K562 (cell line): Measurements from ENCODE around the gene JUNB. TPM values are rescaled to one million over a fixed set of nuclear protein-coding genes. Genes with fewer than 3 reads are reported as not detected.

Source experiments
- ARID2 ChIP-seq: fragments of 450-650 bp; IDR thresholded peaks from 2 replicates; pipeline ENCODE4 v1.6.1; 2017; ENCODE audit warnings: antibody characterized with exemption, mild to moderate bottlenecking
- CBFB ChIP-seq: sonication (generic); formaldehyde crosslinking; IDR thresholded peaks from 2 replicates; pipeline ENCODE4 v1.4.0; 2020; ENCODE audit warnings: mild to moderate bottlenecking, missing genetic modification reagents
- CC2D1A ChIP-seq: fragments of 450-650 bp; IDR thresholded peaks from 2 replicates; pipeline ENCODE4 v1.6.1; 2017; ENCODE audit warnings: mild to moderate bottlenecking
- CREBBP ChIP-seq: IDR thresholded peaks from one replicate; pipeline ENCODE4 v1.6.1; 2012; ENCODE audit warnings: low read depth, mild to moderate bottlenecking, control low read depth, inconsistent platforms, low read length
- MCM2 ChIP-seq: fragments of 450-650 bp; IDR thresholded peaks from 2 replicates; pipeline ENCODE4 v1.6.1; 2017; ENCODE audit warnings: low read depth, mild to moderate bottlenecking
- NCOA4 ChIP-seq: fragments of 450-650 bp; IDR thresholded peaks from 2 replicates; pipeline ENCODE4 v1.6.1; 2018; ENCODE audit warnings: mild to moderate bottlenecking; ENCODE audit not compliant: partially characterized antibody
- PHF8 ChIP-seq: fragments of 200-600 bp; sonication (generic); IDR thresholded peaks from 2 replicates; pipeline ENCODE4 v1.6.1; 2012; ENCODE audit warnings: mixed run types, mild to moderate bottlenecking, inconsistent platforms, low read length, moderate library complexity, borderline replicate concordance
- POLR2A ChIP-seq: fragments of 450-650 bp; conservative IDR thresholded peaks from 2 replicates; pipeline ENCODE4 v1.6.1; 2016
- POLR3G ChIP-seq: IDR thresholded peaks from 2 replicates; pipeline ENCODE4 v1.6.1; 2011; ENCODE audit not compliant: insufficient read length, insufficient replicate concordance; ENCODE audit errors: extremely low read depth
- PURB ChIP-seq: sonication (generic); formaldehyde crosslinking; IDR thresholded peaks from 2 replicates; pipeline ENCODE4 v1.9.0; 2021; ENCODE audit warnings: low read depth, mild to moderate bottlenecking, missing genetic modification reagents
- RBFOX2 ChIP-seq: fragments of 200-400 bp; formaldehyde crosslinking; IDR thresholded peaks from 2 replicates; pipeline ENCODE4 v1.6.1; 2017; ENCODE audit warnings: low read depth, mild to moderate bottlenecking, low read length, moderate library complexity
- RCOR1 ChIP-seq, 2 experiments: IDR thresholded peaks; 2 replicates each; pipeline ENCODE4 v1.6.1; 2012; ENCODE audit warnings: low read depth in 2 of 2, low read length in 2 of 2, borderline replicate concordance in 1 of 2, improper control_type of control experiment in 1 of 2
- SRSF1 ChIP-seq: fragments of 200-400 bp; formaldehyde crosslinking; IDR thresholded peaks from 2 replicates; pipeline ENCODE4 v1.6.1; 2017; ENCODE audit warnings: mild to moderate bottlenecking, low read depth, low read length, moderate library complexity
- SUPT5H ChIP-seq: fragments of 450-650 bp; IDR thresholded peaks from 2 replicates; pipeline ENCODE4 v1.6.1; 2016
- ZC3H4 ChIP-seq: sonication (generic); formaldehyde crosslinking; IDR thresholded peaks from 2 replicates; pipeline ENCODE4 v1.9.0; 2021; ENCODE audit warnings: missing genetic modification reagents, borderline replicate concordance
- ZEB2 ChIP-seq: fragments of 450-650 bp; IDR thresholded peaks from 2 replicates; pipeline ENCODE4 v1.6.1; 2016
- ZNF124 ChIP-seq: sonication (generic); formaldehyde crosslinking; IDR thresholded peaks from 2 replicates; pipeline ENCODE4 v1.8.1; 2022; ENCODE audit warnings: missing genetic modification reagents
- ZNF175 ChIP-seq: fragments of 200-800 bp; sonication (Bioruptor generic); IDR thresholded peaks from 2 replicates; pipeline ENCODE4 v1.6.1; 2016; ENCODE audit warnings: low read depth, mild to moderate bottlenecking, missing genetic modification characterization, missing compliant biosample characterization
- ZNF561 ChIP-seq: fragments of 450-650 bp; formaldehyde crosslinking; conservative IDR thresholded peaks from 2 replicates; pipeline ENCODE4 v1.4.0; 2020; ENCODE audit warnings: mild to moderate bottlenecking, moderate library complexity
- ZNF589 ChIP-seq: fragments of 200-800 bp; sonication (Bioruptor generic); IDR thresholded peaks from 2 replicates; pipeline ENCODE4 v1.6.1; 2016; ENCODE audit warnings: low read depth, missing genetic modification characterization, missing compliant biosample characterization
- polyA plus RNA-seq, 8 experiments: library from polyadenylated mRNA; depleted of rRNA in 4 of 8; stranded (reverse) in 5 of 8; unstranded in 3 of 8; fragments of >200 nt; fragmentation: Nextera tagmentation in 2 of 8; fragmentation: Illumina TruSeq in 1 of 8; extraction: Ambion mirVana in 2 of 8; extraction: Trizol in 1 of 8; gene quantifications; 2 replicates each; pipeline versions ENCODE4 v1.2.1 to v1.2.3, GENCODE V29; 2011 to 2014; ENCODE audit warnings: inconsistent platforms in 1 of 8, missing spikeins in 1 of 8
- total RNA-seq, 7 experiments: library from RNA; depleted of rRNA in 6 of 7; stranded (reverse); fragments of >200 nt in 6 of 7; fragmentation: Illumina TruSeq in 2 of 7; extraction: Trizol in 2 of 7; gene quantifications; 2 replicates each; pipeline versions ENCODE4 v1.2.1 to v1.2.3, GENCODE V29; 2011 to 2021; ENCODE audit warnings: low replicate concordance in 1 of 7
- TF ChIP-seq, protein P1 (sequence below): fragments of 250-450 bp; sonication (Bioruptor Pico); IDR thresholded peaks from 2 replicates; pipeline ENCODE4 v1.4.0; 2020; ENCODE audit warnings: mild to moderate bottlenecking, moderate library complexity
- TF ChIP-seq, protein P2 (sequence below): fragments of 250-450 bp; sonication (Bioruptor Pico); IDR thresholded peaks from 2 replicates; pipeline ENCODE4 v1.8.0; 2022; ENCODE audit warnings: moderate library complexity, mild to moderate bottlenecking, inconsistent platforms
- TF ChIP-seq, protein P3 (sequence below): sonication (generic); formaldehyde crosslinking; IDR thresholded peaks from 2 replicates; pipeline ENCODE4 v1.8.0; 2022; ENCODE audit warnings: mild to moderate bottlenecking, missing genetic modification reagents
- TF ChIP-seq, protein P4 (sequence below), 2 experiments: fragments of 450-650 bp in 1 of 2; sonication (generic) in 1 of 2; formaldehyde crosslinking; conservative IDR thresholded peaks; 2 replicates each; pipeline versions ENCODE4 v1.4.0 to v1.8.1; 2020 to 2022; ENCODE audit warnings: mild to moderate bottlenecking in 1 of 2, missing genetic modification reagents in 1 of 2

Gene JUNB
- total and polyA plus RNA-seq, 9 of the 15 experiments (the other 6 are each of a cell fraction or from before 2014, with no cell fraction given): 0.23 to 88.1 (median 13.1) TPM

DNA sequence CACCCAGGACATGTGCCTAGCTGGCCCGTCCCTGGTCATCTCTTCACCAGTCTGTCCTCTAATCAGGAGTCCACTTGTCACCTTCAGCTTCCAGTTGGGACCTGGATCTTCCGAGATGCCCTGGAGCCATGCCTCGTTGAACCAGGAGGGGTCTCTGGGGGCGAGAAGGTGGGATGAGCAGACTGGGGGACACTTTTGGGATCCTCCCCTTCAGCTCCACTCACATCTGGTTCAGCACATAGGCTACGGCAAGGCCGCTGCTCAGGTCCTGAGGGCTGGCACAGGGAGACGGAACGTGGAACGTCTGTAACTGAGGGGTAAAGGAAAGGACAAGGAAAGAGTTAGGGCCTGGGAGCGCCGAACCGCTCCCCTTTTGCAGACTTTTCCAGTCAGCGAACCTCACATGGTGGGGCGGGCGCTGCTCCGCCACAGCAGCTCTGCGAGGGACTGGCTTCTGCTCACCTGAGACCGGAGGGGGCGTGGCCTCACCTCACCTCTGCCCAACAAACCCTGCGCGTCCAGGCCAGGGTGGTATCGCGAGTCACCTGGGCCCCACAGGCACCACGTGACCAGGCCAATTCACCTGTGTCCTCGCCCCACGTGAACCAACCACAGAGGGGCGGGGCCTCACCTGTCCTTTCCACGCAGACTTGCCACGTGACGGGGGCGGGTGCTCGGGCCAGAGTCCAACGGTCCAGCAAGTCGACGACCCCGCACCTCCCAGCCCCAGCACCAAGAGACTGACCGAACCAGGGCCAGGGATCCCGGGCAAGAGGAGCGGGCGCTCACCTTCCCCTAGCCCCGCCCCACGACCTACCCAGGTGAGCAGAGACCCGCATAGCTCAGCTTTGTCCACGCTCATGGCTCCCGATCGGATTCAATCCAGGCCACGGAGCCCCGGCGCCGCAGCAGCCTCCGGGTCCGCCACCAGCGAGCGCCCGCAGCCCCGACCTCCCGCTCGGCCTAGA lies 16.4 kb upstream of the JUNB start, which contains the start of gene HOOK2 (continued):
- TF ChIP-seq, protein P1, sequence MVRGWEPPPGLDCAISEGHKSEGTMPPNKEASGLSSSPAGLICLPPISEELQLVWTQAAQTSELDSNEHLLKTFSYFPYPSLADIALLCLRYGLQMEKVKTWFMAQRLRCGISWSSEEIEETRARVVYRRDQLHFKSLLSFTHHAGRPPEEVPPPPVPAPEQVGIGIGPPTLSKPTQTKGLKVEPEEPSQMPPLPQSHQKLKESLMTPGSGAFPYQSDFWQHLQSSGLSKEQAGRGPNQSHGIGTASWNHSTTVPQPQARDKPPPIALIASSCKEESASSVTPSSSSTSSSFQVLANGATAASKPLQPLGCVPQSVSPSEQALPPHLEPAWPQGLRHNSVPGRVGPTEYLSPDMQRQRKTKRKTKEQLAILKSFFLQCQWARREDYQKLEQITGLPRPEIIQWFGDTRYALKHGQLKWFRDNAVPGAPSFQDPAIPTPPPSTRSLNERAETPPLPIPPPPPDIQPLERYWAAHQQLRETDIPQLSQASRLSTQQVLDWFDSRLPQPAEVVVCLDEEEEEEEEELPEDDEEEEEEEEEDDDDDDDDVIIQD (CRISPR knock-in tag): peak; percentile 30; the same call in 1 of the 2 replicates
- TF ChIP-seq PURB (CRISPR knock-in tag) (no peak), ZNF589 (CRISPR knock-in tag) (no peak), POLR2A (peak; percentile 62; the same call in 1 of the 2 replicates), CREBBP (no peak), ZC3H4 (CRISPR knock-in tag) (no peak), RBFOX2 (peak; percentile 65), ZEB2 (peak; percentile 83), SUPT5H (no peak), RCOR1 (IDR thresholded peaks at IDR 0.05; ENCODE audit: borderline replicate concordance in 1 of 2, low read depth in 2 of 2, low read length in 2 of 2) (no peak), MCM2 (no peak), ZNF124 (CRISPR knock-in tag) (0 out of 2 replicates have a peak, but pooled peaks have one; percentile 20), POLR3G (no peak), ARID2 (no peak), ZNF561 (CRISPR knock-in tag) (no peak), PHF8 (peak; percentile 81; the same call in 1 of the 2 replicates), NCOA4 (no peak), CBFB (CRISPR knock-in tag) (0 out of 2 replicates have a peak, but pooled peaks have one; percentile 30), SRSF1 (no peak), ZNF175 (CRISPR knock-in tag) (no peak), CC2D1A (no peak)
- TF ChIP-seq, protein P2, sequence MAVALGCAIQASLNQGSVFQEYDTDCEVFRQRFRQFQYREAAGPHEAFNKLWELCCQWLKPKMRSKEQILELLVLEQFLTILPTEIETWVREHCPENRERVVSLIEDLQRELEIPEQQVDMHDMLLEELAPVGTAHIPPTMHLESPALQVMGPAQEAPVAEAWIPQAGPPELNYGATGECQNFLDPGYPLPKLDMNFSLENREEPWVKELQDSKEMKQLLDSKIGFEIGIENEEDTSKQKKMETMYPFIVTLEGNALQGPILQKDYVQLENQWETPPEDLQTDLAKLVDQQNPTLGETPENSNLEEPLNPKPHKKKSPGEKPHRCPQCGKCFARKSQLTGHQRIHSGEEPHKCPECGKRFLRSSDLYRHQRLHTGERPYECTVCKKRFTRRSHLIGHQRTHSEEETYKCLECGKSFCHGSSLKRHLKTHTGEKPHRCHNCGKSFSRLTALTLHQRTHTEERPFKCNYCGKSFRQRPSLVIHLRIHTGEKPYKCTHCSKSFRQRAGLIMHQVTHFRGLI (CRISPR knock-in tag): no peak
- TF ChIP-seq, protein P3, sequence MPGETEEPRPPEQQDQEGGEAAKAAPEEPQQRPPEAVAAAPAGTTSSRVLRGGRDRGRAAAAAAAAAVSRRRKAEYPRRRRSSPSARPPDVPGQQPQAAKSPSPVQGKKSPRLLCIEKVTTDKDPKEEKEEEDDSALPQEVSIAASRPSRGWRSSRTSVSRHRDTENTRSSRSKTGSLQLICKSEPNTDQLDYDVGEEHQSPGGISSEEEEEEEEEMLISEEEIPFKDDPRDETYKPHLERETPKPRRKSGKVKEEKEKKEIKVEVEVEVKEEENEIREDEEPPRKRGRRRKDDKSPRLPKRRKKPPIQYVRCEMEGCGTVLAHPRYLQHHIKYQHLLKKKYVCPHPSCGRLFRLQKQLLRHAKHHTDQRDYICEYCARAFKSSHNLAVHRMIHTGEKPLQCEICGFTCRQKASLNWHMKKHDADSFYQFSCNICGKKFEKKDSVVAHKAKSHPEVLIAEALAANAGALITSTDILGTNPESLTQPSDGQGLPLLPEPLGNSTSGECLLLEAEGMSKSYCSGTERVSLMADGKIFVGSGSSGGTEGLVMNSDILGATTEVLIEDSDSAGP (CRISPR knock-in tag): peak; percentile 45; the same call in 1 of the 2 replicates
- TF ChIP-seq, protein P4, sequence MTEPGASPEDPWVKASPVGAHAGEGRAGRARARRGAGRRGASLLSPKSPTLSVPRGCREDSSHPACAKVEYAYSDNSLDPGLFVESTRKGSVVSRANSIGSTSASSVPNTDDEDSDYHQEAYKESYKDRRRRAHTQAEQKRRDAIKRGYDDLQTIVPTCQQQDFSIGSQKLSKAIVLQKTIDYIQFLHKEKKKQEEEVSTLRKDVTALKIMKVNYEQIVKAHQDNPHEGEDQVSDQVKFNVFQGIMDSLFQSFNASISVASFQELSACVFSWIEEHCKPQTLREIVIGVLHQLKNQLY (CRISPR knock-in tag; conservative IDR thresholded peaks at IDR 0.05): no peak
